ENCODE data around the gene SSBP3. TPM values are rescaled to one million over a fixed set of nuclear protein-coding genes. Genes with fewer than 3 reads are reported as not detected.

The SSBP3 gene
- total RNA-seq, 1 experiment from 2014 or later: 26.5 TPM

DNA sequence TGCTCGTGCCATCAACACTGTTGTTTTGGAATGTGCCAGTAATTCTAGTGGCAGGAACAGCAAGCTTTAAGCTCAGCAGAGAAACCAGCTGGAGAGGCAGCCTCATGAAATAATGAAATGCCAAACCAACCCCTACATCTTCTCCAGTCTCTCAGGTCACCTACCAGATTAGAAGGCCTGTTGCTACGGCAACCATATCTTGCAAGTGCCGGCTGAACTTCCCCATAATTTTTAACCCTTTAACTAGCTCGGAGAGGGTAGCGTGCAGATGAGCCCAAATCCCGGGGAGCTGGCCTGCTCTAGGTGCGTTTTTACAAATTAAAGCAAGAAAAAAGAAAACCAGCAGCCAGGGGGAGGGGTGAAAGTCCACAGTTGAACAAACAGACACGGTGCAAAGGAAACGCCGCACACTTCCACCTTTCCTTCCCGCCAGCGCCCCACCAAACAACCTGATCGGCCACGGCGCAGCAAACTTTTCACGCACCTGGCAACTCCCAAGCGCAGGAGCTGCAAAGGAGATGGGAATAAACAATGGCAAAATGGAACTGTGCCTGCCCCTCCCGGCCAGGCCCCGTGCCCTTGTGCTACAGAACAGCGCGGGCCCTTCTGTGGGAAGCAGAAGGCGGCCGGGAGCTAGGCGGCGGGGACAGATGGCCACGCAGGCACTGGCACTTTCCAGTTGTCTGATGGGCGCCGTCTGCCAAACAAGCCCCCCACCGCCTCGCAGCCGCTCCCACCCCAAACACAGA lies 50.1 kb downstream of the SSBP3 start:
- Histone ChIP-seq H3K4me3 (no peak overlapping the region), H3F3A (ENCODE audit: insufficient read depth, low read depth) (no peaks in the 10 kb centered on the region), H3K79me2 (ENCODE audit: low read depth) (no peaks in the 10 kb centered on the region), H2AFZ (no peak overlapping the region), H3K9me3 (ENCODE audit: insufficient read depth, low read depth) (no peaks in the 10 kb centered on the region), H3K4me1 (replicated peaks; ENCODE audit: insufficient read depth) (no peaks in the 10 kb centered on the region), H4K20me1 (ENCODE audit: insufficient read depth) (no peaks in the 10 kb centered on the region), H3K27me3 (ENCODE audit: insufficient read depth, low read depth) (no peaks in the 10 kb centered on the region), H3K36me3 (ENCODE audit: low read depth) (no peaks in the 10 kb centered on the region), H3K4me2 (no peak overlapping the region), H3K27ac (no peak overlapping the region), H3K9me2 (ENCODE audit: insufficient read depth) (no peaks in the 10 kb centered on the region)
- ChIA-PET CTCF (no interaction called here), POLR2A (ENCODE audit: unreplicated experiment) (no interaction called here)
- no peak for DNase-seq
- no peak for TF ChIP-seq EZH2 (IDR thresholded peaks at IDR 0.05; ENCODE audit: low read depth)
- TF ChIP-seq, protein P1, sequence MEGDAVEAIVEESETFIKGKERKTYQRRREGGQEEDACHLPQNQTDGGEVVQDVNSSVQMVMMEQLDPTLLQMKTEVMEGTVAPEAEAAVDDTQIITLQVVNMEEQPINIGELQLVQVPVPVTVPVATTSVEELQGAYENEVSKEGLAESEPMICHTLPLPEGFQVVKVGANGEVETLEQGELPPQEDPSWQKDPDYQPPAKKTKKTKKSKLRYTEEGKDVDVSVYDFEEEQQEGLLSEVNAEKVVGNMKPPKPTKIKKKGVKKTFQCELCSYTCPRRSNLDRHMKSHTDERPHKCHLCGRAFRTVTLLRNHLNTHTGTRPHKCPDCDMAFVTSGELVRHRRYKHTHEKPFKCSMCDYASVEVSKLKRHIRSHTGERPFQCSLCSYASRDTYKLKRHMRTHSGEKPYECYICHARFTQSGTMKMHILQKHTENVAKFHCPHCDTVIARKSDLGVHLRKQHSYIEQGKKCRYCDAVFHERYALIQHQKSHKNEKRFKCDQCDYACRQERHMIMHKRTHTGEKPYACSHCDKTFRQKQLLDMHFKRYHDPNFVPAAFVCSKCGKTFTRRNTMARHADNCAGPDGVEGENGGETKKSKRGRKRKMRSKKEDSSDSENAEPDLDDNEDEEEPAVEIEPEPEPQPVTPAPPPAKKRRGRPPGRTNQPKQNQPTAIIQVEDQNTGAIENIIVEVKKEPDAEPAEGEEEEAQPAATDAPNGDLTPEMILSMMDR (conservative IDR thresholded peaks at IDR 0.05): no peak
- intact Hi-C loops (cut with micrococcal nuclease; ENCODE audit: unreplicated experiment): no loop called here
- BruUV-seq (replicated peaks): no TSS peak

DNA sequence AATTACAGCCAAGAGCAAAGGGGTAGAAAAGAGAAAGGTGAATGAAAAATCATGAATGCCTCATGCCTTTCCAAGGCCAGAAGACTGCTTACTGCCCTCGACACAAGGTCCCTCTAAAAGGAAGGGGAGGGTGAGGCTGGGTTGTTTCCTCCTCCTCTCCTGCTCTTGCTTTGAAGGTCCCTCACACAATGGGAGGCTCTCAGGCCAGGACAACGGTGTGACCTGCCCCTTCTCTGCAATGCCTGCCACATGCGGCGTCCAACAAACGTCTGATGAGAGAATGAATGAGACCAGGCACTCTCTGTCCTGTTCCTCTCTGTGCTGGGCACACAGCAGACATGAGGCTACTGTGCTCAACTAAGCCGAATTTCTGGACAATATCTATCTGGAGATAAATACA lies 51.3 kb downstream of the SSBP3 start:
- TF ChIP-seq, protein P1 (conservative IDR thresholded peaks at IDR 0.05): no peak
- TF ChIP-seq EZH2 (IDR thresholded peaks at IDR 0.05; ENCODE audit: low read depth): no peak
- Histone ChIP-seq H3K9me3 (ENCODE audit: insufficient read depth, low read depth) (no peaks in the 10 kb centered on the region), H3K79me2 (ENCODE audit: low read depth) (no peaks in the 10 kb centered on the region), H2AFZ (no peak overlapping the region), H3K27ac (no peak overlapping the region), H3K4me2 (no peak overlapping the region), H3K27me3 (ENCODE audit: insufficient read depth, low read depth) (no peaks in the 10 kb centered on the region), H3K4me3 (no peak overlapping the region), H3F3A (ENCODE audit: insufficient read depth, low read depth) (no peaks in the 10 kb centered on the region), H3K4me1 (replicated peaks; ENCODE audit: insufficient read depth) (no peaks in the 10 kb centered on the region), H4K20me1 (ENCODE audit: insufficient read depth) (no peaks in the 10 kb centered on the region), H3K9me2 (ENCODE audit: insufficient read depth) (no peaks in the 10 kb centered on the region), H3K36me3 (ENCODE audit: low read depth) (no peaks in the 10 kb centered on the region)
- BruUV-seq (replicated peaks): no TSS peak
- intact Hi-C loops (cut with micrococcal nuclease; ENCODE audit: unreplicated experiment): no loop called here
- no peak for DNase-seq
- ChIA-PET POLR2A (ENCODE audit: unreplicated experiment) (no interaction called here), CTCF (no interaction called here)

DNA sequence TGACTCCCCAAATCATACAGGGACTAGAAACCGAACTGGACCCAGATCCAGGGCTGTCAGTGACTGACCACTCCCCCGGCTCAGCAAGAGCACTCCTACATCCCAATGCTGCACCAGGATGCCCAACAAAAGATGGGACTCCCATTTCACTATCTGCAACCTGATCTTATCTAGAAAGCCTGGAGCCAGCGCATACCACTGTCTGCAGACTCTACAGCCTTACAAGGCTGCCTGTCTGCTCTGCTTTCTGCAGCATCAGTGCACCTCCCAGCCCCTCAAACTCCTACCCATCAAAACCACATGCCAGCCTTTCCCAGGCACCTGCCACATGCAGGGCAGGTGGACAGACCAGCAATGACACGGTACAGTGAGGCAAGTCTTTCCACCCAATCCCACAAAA lies 52.2 kb downstream of the SSBP3 start:
- intact Hi-C loops (cut with micrococcal nuclease; ENCODE audit: unreplicated experiment): no loop called here
- H4K20me1 ChIP-seq (ENCODE audit: insufficient read depth): no peaks in the 10 kb centered on the region

More for the DNA sequence above, 52.2 kb downstream of the SSBP3 start:
- no peaks in the 10 kb centered on the region for H3K4me1 ChIP-seq (replicated peaks; ENCODE audit: insufficient read depth)
- no peaks in the 10 kb centered on the region for H3K27me3 ChIP-seq (ENCODE audit: insufficient read depth, low read depth)
- H3K9me2 ChIP-seq (ENCODE audit: insufficient read depth): no peaks in the 10 kb centered on the region
- no peaks in the 10 kb centered on the region for H3F3A ChIP-seq (ENCODE audit: insufficient read depth, low read depth)
- H3K27ac ChIP-seq: no peak overlapping the region
- no peak overlapping the region for H3K4me2 ChIP-seq
- no peak overlapping the region for H2AFZ ChIP-seq
- no peaks in the 10 kb centered on the region for H3K79me2 ChIP-seq (ENCODE audit: low read depth)
- no TSS peak for BruUV-seq (replicated peaks)
- no peaks in the 10 kb centered on the region for H3K36me3 ChIP-seq (ENCODE audit: low read depth)
- POLR2A ChIA-PET (ENCODE audit: unreplicated experiment): no interaction called here
- H3K4me3 ChIP-seq: no peak overlapping the region
- H3K9me3 ChIP-seq (ENCODE audit: insufficient read depth, low read depth): no peaks in the 10 kb centered on the region
- CTCF ChIA-PET: no interaction called here
- no peak for DNase-seq
- TF ChIP-seq, protein P1 (conservative IDR thresholded peaks at IDR 0.05): no peak
- TF ChIP-seq EZH2 (IDR thresholded peaks at IDR 0.05; ENCODE audit: low read depth): no peak
